Nephron (organoid): ENCODE results near the gene KDSR.

Source experiments
- H3K27ac Mint-ChIP-seq, 3 experiments: 2 replicates each; pipeline ENCODE4 v1.8.0; 2020; ENCODE audit warnings: mixed read lengths in 3 of 3, mild to moderate bottlenecking in 2 of 3, moderate library complexity in 1 of 3
- H3K27me3 Mint-ChIP-seq: 2 replicates; pipeline ENCODE4 v1.8.0; 2021; ENCODE audit warnings: low read depth, mild to moderate bottlenecking, moderate library complexity, mixed read lengths
- H3K36me3 Mint-ChIP-seq: 2 replicates; pipeline ENCODE4 v1.8.0; 2020; ENCODE audit warnings: low read depth, mixed read lengths
- H3K4me1 Mint-ChIP-seq: 2 replicates; pipeline ENCODE4 v1.8.0; 2020; ENCODE audit warnings: mixed read lengths
- H3K4me3 Mint-ChIP-seq, 3 experiments: 2 replicates each; pipeline ENCODE4 v1.8.0; 2020; ENCODE audit warnings: mild to moderate bottlenecking in 3 of 3, mixed read lengths in 3 of 3, moderate library complexity in 2 of 3
- H3K9me3 Mint-ChIP-seq: 2 replicates; pipeline ENCODE4 v1.8.0; 2020; ENCODE audit warnings: mixed read lengths
- CTCF ChIP-seq, 3 experiments: fragments of 200-600 bp; sonication (generic); IDR thresholded peaks; one replicate each; pipeline ENCODE4 v1.5.0; 2021; ENCODE audit warnings: antibody characterized with exemption in 3 of 3; ENCODE audit not compliant: unreplicated experiment in 3 of 3

KDSR gene

GRCh38 chr18:63356272-63356896 is 10.6 kb downstream of the KDSR start:
- H3K4me3 Mint-ChIP-seq, result no peak overlapping the region
- no peaks in the 10 kb centered on the region for H3K4me1 Mint-ChIP-seq
- no peak overlapping the region for H3K27ac Mint-ChIP-seq
- H3K9me3 Mint-ChIP-seq, result no peaks in the 10 kb centered on the region
- H3K36me3 Mint-ChIP-seq, result peaks cover 55% of the 10 kb centered on the region
- H3K27me3 Mint-ChIP-seq, result no peaks in the 10 kb centered on the region
- TF ChIP-seq CTCF (IDR thresholded peaks at IDR 0.05; ENCODE audit: unreplicated experiment in 3 of 3), result no peak

DNA sequence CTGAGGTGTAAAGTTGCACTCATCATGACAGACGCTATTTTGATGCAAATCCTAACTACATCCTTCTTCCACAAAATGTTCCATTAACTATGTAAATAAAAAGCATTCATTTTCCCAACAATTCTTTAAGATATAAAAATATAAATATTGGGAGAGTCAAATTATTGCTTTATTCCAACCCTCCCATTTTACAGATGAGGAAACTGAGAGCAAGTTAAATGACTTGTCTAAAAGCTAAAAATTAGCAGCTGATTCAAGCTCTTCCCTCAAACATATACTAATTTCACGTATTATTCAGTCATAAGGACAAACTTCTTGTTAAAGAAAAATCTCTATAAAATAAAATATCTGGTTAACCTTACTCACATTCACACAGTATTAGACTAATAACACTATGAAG is 16.8 kb downstream of the KDSR start:
- Mint-ChIP-seq H3K4me3 (no peak overlapping the region), H3K27me3 (no peaks in the 10 kb centered on the region), H3K4me1 (no peaks in the 10 kb centered on the region), H3K36me3 (peaks cover 62% of the 10 kb centered on the region), H3K9me3 (no peaks in the 10 kb centered on the region), H3K27ac (no peak overlapping the region)
- no peak for TF ChIP-seq CTCF (IDR thresholded peaks at IDR 0.05; ENCODE audit: unreplicated experiment in 3 of 3)

- TF ChIP-seq CTCF (IDR thresholded peaks at IDR 0.05; ENCODE audit: unreplicated experiment in 3 of 3), result no peak
- Mint-ChIP-seq H3K27me3 (no peaks in the 10 kb centered on the region), H3K4me1 (no peaks in the 10 kb centered on the region), H3K36me3 (peaks cover 63% of the 10 kb centered on the region), H3K27ac (no peak overlapping the region), H3K4me3 (no peak overlapping the region), H3K9me3 (no peaks in the 10 kb centered on the region)
Observed at GRCh38 chr18:63348508-63349136, 18.4 kb downstream of the KDSR start.

DNA sequence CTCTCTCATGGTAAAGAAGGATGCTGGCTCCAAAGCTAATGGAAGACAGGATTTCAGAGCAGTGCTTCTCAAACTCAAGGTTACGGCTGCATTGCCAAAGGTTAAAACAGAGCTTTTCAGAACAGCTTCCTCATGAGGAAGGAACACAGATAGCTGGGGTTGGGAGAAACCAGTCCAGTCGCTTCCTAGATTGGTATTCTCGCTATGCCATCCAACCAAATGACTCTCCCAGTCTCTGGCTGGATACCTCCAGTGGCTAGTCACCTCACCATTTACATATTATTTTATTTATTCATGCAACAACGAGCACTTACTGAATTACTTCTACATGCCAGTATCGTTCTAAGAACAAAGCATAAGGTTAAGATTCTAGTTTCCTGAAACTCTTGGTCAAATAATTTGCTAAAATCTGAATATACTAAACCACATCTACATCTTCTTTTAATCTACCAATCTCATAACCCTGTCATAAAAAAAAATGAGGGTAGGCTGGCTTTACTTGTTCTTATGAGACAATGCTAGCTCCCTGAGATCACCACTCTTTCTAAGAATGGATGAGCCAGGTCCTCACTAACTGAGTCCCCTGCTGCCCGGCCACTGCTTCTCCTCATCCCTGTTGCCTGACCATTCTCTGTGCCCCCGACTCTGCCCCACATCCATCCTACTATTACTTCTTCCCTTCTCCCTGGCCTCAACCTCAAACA is 20.4 kb downstream of the KDSR start:
- peaks cover 63% of the 10 kb centered on the region for H3K36me3 Mint-ChIP-seq
- no peak for TF ChIP-seq CTCF (IDR thresholded peaks at IDR 0.05; ENCODE audit: unreplicated experiment in 3 of 3)
- H3K4me3 Mint-ChIP-seq, result no peak overlapping the region
- H3K9me3 Mint-ChIP-seq, result no peaks in the 10 kb centered on the region
- no peak overlapping the region for H3K27ac Mint-ChIP-seq
- no peaks in the 10 kb centered on the region for H3K27me3 Mint-ChIP-seq
- H3K4me1 Mint-ChIP-seq, result no peaks in the 10 kb centered on the region

DNA sequence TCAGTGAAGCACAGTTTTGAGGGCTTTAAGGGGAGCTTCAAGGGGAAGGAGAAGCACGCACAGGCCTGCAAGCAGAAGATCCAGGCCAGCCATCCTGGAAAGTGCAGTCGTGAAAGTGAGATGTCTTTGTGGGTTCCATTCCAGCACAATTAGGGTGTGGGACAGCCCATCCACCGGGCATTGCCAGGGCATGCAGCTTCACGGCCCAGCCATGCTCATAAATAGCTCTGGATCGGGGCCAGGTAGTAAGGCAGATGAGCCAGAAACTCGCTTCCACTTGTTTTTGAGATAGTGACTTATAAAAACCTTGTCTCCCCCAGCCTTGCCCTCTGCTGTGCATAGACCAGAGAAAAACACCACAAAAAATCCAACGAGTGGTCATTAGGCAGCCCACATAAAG is 21.0 kb downstream of the KDSR start:
- Mint-ChIP-seq H3K4me3 (no peak overlapping the region), H3K36me3 (peaks cover 64% of the 10 kb centered on the region), H3K9me3 (no peaks in the 10 kb centered on the region), H3K4me1 (no peaks in the 10 kb centered on the region), H3K27me3 (no peaks in the 10 kb centered on the region), H3K27ac (no peak overlapping the region)
- TF ChIP-seq CTCF (IDR thresholded peaks at IDR 0.05; ENCODE audit: unreplicated experiment in 3 of 3), result no peak
